Panc1 (cell line): ENCODE measurements around the gene COA8.

Experiments used
- CTCF ChIP-seq: fragments of 450-650 bp; IDR thresholded peaks from 2 replicates; pipeline ENCODE4 v1.5.1; 2017; ENCODE audit warnings: mild to moderate bottlenecking
- POLR2AphosphoS5 ChIP-seq: IDR thresholded peaks from 2 replicates; pipeline ENCODE4 v1.6.1; 2012; ENCODE audit warnings: mild to moderate bottlenecking, low read depth, low read length, moderate library complexity
- REST ChIP-seq, 2 experiments: IDR thresholded peaks; 2 replicates each; pipeline ENCODE4 v1.6.1; 2011 to 2012; ENCODE audit warnings: low read depth in 2 of 2, control low read depth in 1 of 2, low read length in 1 of 2, mild to moderate bottlenecking in 1 of 2, moderate library complexity in 1 of 2; ENCODE audit not compliant: insufficient read depth in 1 of 2
- SIN3A ChIP-seq: IDR thresholded peaks from 2 replicates; pipeline ENCODE4 v1.6.1; 2012; ENCODE audit warnings: low read depth, mild to moderate bottlenecking, low read length, moderate library complexity, borderline replicate concordance; ENCODE audit not compliant: insufficient read depth
- TCF7L2 ChIP-seq: IDR thresholded peaks from 2 replicates; pipeline ENCODE4 v1.6.1; 2011; ENCODE audit warnings: mild to moderate bottlenecking, low read depth, low read length, inconsistent platforms

GRCh38 chr14:103547941-103548462, 14.8 kb upstream of the COA8 start:
- no peak for TF ChIP-seq POLR2AphosphoS5
- no peak for TF ChIP-seq CTCF
- TF ChIP-seq TCF7L2 = no peak
- no peak for TF ChIP-seq SIN3A
- no peak for TF ChIP-seq REST (IDR thresholded peaks at IDR 0.05; ENCODE audit: insufficient read depth in 1 of 2, low read depth in 2 of 2, low read length in 1 of 2)
